ENCODE measurements around the gene CHST8. TPM values are rescaled to one million over a fixed set of nuclear protein-coding genes. Genes with fewer than 3 reads are reported as not detected.

The CHST8 gene
- polyA plus RNA-seq, 3 donors: not detected

GRCh38 chr19:33628921-33629825, 7.4 kb downstream of the CHST8 start:
- Mint-ChIP-seq H3K4me1 (no peaks in the 10 kb centered on the region), H3K27me3 (ENCODE audit: low read depth in 3 of 3) (peaks cover 19 to 41% (median 21%) of the 10 kb centered on the region in 3 donors), H3K9me3 (peaks cover 0 to 2% (median 1%) of the 10 kb centered on the region in 7 donors), H3K36me3 (no peaks in the 10 kb centered on the region), H3K27ac (no peak overlapping the region), H3K4me3 (no peak overlapping the region)
- H3K9me3 ChIP-seq (replicated peaks in 1 of 2; ENCODE audit: control insufficient read depth in 1 of 2, insufficient read depth in 1 of 2, low read length in 2 of 2): no peaks in the 10 kb centered on the region
- intact Hi-C loops (cut with micrococcal nuclease): no loop called here
- WGBS (ENCODE audit: insufficient coverage): 79% methylated on average over 11 of the region's 13 CpGs
- no peak overlapping the region for H3K27ac ChIP-seq (ENCODE audit: low read depth in 1 of 2, low read length in 2 of 2)
- DNase-seq: no peak
- no peak overlapping the region for H3K4me3 ChIP-seq (replicated peaks in 1 of 3; ENCODE audit: low read depth in 2 of 3, low read length in 3 of 3)
- no peaks in the 10 kb centered on the region for H4K20me1 ChIP-seq (ENCODE audit: insufficient read depth, low read length)
- TF ChIP-seq CTCF (IDR thresholded peaks at IDR 0.05): no peak
- H3K27me3 ChIP-seq (ENCODE audit: control insufficient read depth in 2 of 2, insufficient read depth in 2 of 2, low read length in 2 of 2): peaks cover 3 to 11% of the 10 kb centered on the region in 2 donors
- H3K4me1 ChIP-seq (ENCODE audit: control insufficient read depth in 1 of 2, insufficient read depth in 2 of 2, low read length in 2 of 2): no peaks in the 10 kb centered on the region
- H3K36me3 ChIP-seq (replicated peaks in 1 of 2; ENCODE audit: control insufficient read depth in 1 of 2, insufficient read depth in 2 of 2, low read length in 2 of 2): no peaks in the 10 kb centered on the region
- no peak overlapping the region for H3K9ac ChIP-seq (ENCODE audit: insufficient read depth, low read length, poor library complexity, severe bottlenecking)
- H3K79me2 ChIP-seq (ENCODE audit: insufficient read depth, low read length): no peaks in the 10 kb centered on the region
- no peak overlapping the region for H3K4me2 ChIP-seq (replicated peaks; ENCODE audit: extremely low read depth, low read length, poor library complexity, severe bottlenecking)
- H2AFZ ChIP-seq (ENCODE audit: insufficient read depth, low read depth, low read length, poor library complexity, severe bottlenecking): no peak overlapping the region

GRCh38 chr19:33629826-33630375, 8.1 kb downstream of the CHST8 start:
- no peaks in the 10 kb centered on the region for H3K79me2 ChIP-seq (ENCODE audit: insufficient read depth, low read length)
- WGBS (ENCODE audit: insufficient coverage): 87% methylated on average over 9 of the region's 9 CpGs
- no peak overlapping the region for H3K27ac ChIP-seq (ENCODE audit: low read depth in 1 of 2, low read length in 2 of 2)
- no peaks in the 10 kb centered on the region for H4K20me1 ChIP-seq (ENCODE audit: insufficient read depth, low read length)
- H3K9me3 ChIP-seq (replicated peaks in 1 of 2; ENCODE audit: control insufficient read depth in 1 of 2, insufficient read depth in 1 of 2, low read length in 2 of 2): no peaks in the 10 kb centered on the region
- Mint-ChIP-seq H3K36me3 (no peaks in the 10 kb centered on the region), H3K9me3 (peaks cover 0 to 2% (median 1%) of the 10 kb centered on the region in 7 donors), H3K4me1 (no peaks in the 10 kb centered on the region), H3K4me3 (no peak overlapping the region), H3K27me3 (ENCODE audit: low read depth in 3 of 3) (peaks cover 14 to 34% (median 15%) of the 10 kb centered on the region in 3 donors), H3K27ac (no peak overlapping the region)
- no peak overlapping the region for H3K9ac ChIP-seq (ENCODE audit: insufficient read depth, low read length, poor library complexity, severe bottlenecking)
- intact Hi-C loops (cut with micrococcal nuclease): no loop called here
- no peak overlapping the region for H2AFZ ChIP-seq (ENCODE audit: insufficient read depth, low read depth, low read length, poor library complexity, severe bottlenecking)
- no peak for DNase-seq
- no peak overlapping the region for H3K4me2 ChIP-seq (replicated peaks; ENCODE audit: extremely low read depth, low read length, poor library complexity, severe bottlenecking)
- no peaks in the 10 kb centered on the region for H3K4me1 ChIP-seq (ENCODE audit: control insufficient read depth in 1 of 2, insufficient read depth in 2 of 2, low read length in 2 of 2)
- no peaks in the 10 kb centered on the region for H3K36me3 ChIP-seq (replicated peaks in 1 of 2; ENCODE audit: control insufficient read depth in 1 of 2, insufficient read depth in 2 of 2, low read length in 2 of 2)
- peaks cover 0 to 4% of the 10 kb centered on the region in 2 donors for H3K27me3 ChIP-seq (ENCODE audit: control insufficient read depth in 2 of 2, insufficient read depth in 2 of 2, low read length in 2 of 2)
- TF ChIP-seq CTCF (IDR thresholded peaks at IDR 0.05): no peak
- no peak overlapping the region for H3K4me3 ChIP-seq (replicated peaks in 1 of 3; ENCODE audit: low read depth in 2 of 3, low read length in 3 of 3)

Data from CD14-positive monocyte (primary cell).